ENCODE results near the gene FRYL.
"Not testable (repeated sequence)": the region's sequence is repeated elsewhere in the genome, so short reads cannot be mapped to it uniquely, and the experiment has no call there.

FRYL gene

DNA sequence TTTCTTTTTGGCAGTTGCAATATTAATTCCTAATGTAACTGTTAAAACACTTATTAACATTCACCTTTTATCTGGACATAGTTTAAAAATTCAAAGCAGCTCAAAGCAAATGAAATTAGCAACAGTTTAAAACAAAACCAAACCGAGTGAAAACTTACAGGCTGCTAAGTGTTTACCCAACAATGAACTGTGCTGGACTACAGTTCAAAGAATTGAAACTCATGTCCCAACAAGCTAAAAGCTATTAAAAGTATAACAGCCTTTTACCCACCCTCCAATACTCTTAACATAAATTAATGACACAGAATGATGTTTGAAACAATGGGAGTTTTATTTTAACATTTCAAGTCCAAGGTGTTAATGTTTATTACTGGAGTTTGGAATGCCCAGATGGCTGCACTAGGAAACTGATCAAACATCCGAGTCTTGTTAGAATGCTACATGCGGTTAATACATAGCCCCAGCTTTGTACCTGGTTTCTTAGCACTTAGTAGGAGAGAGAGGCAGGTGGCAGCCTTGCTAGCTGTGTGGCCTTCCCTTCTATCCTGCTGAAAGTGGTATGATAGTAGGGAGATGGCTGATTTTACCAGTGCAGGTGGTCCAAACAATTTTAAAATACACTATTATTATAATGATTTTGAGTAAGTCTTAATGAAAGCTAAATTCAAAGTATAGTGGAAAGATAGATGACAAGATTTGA lies 21.1 kb upstream of the FRYL start:
- H3K36me3 ChIP-seq (ENCODE audit: insufficient read depth, low read length) = no peaks in the 10 kb centered on the region
- DNase-seq (ENCODE audit: low read depth, low spot score) = no peak
- no peak overlapping the region for H3K9ac ChIP-seq (ENCODE audit: insufficient read length)
- TF ChIP-seq EZH2 (IDR thresholded peaks at IDR 0.05) (no peak), FOXP2 (optimal IDR thresholded peaks at IDR 0.05; ENCODE audit: control extremely low read depth, extremely low read length, insufficient read depth) (no peak), POLR2AphosphoS5 (IDR thresholded peaks at IDR 0.05; ENCODE audit: borderline replicate concordance, low read depth, low read length) (no peak)
- no peak overlapping the region for H3K27ac ChIP-seq
- no peak overlapping the region for H3K4me3 ChIP-seq
- H3K9me3 ChIP-seq (ENCODE audit: low read depth, low read length) = no peaks in the 10 kb centered on the region

DNA sequence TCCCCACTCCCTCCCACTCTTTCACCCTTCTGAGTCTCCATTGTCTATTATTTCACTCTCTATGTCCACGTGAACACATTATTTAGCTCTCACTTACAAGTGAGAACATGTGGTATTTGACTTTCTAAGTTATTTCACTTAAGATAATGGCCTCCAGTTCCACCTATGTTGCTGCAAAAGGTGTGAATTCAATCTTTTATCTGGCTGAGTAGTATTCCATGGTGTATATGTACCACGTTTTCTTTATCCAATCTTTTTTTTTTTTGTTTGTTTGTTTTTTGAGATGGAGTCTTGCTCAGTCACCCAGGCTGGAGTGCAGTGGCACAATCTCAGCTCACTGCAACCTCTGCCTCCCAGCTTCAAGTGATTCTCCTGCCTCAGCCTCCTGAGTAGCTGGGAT lies 20.1 kb upstream of the FRYL start:
- H3K36me3 ChIP-seq (ENCODE audit: insufficient read depth, low read length); H3K9ac ChIP-seq (ENCODE audit: insufficient read length); H3K9me3 ChIP-seq (ENCODE audit: low read depth, low read length); DNase-seq (ENCODE audit: low read depth, low spot score); H3K4me3 ChIP-seq; H3K27ac ChIP-seq: not testable (repeated sequence)

DNA sequence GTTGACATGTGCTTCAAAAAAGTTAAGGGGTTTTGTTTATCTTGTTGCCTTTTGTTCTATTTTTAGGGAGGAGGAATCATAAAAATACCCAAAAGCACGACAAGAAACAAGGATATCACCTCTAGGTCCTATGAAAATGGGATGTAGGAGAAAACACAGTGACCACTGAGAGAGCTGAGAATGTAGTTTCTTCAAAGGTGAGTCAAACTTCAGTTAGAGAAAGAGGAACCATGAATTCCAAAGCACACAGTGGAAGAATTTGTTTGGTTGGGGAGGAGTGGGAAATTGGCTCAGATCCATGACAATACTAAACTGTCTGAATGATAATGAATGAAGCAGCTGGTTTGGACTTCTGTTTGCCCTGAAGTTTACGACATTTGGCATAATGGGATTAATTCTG lies 19.1 kb upstream of the FRYL start:
- DNase-seq (ENCODE audit: low read depth, low spot score) = no peak
- H3K27ac ChIP-seq = no peak overlapping the region
- H3K4me3 ChIP-seq = no peak overlapping the region

DNA sequence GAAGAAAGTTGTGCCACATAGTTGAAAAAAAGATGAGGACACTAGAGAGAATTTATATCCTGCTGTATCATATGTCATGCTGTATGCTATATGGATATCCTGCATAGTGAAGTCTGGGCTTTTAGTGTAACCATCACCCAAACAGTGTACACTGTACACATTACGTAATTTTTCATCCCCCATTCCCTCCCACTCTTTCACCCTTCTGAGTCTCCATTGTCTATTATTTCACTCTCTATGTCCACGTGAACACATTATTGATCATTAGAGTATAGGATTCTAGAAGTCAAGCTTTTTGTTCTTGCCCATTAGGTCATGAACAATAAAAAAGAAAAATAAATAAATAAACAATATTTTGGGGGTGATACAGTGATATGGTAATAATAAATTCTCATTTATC lies 18.0 kb upstream of the FRYL start:
- DNase-seq (ENCODE audit: low read depth, low spot score) = no peak
- H3K36me3 ChIP-seq (ENCODE audit: insufficient read depth, low read length) = no peaks in the 10 kb centered on the region

More for the DNA sequence above, 19.1 kb upstream of the FRYL start:
- H3K9ac ChIP-seq (ENCODE audit: insufficient read length) = no peak overlapping the region
- H3K9me3 ChIP-seq (ENCODE audit: low read depth, low read length) = no peaks in the 10 kb centered on the region
- no peak for TF ChIP-seq POLR2AphosphoS5 (IDR thresholded peaks at IDR 0.05; ENCODE audit: borderline replicate concordance, low read depth, low read length)
- TF ChIP-seq FOXP2 (optimal IDR thresholded peaks at IDR 0.05; ENCODE audit: control extremely low read depth, extremely low read length, insufficient read depth) = no peak
- TF ChIP-seq EZH2 (IDR thresholded peaks at IDR 0.05) = no peak
- H3K36me3 ChIP-seq (ENCODE audit: insufficient read depth, low read length) = no peaks in the 10 kb centered on the region

DNA sequence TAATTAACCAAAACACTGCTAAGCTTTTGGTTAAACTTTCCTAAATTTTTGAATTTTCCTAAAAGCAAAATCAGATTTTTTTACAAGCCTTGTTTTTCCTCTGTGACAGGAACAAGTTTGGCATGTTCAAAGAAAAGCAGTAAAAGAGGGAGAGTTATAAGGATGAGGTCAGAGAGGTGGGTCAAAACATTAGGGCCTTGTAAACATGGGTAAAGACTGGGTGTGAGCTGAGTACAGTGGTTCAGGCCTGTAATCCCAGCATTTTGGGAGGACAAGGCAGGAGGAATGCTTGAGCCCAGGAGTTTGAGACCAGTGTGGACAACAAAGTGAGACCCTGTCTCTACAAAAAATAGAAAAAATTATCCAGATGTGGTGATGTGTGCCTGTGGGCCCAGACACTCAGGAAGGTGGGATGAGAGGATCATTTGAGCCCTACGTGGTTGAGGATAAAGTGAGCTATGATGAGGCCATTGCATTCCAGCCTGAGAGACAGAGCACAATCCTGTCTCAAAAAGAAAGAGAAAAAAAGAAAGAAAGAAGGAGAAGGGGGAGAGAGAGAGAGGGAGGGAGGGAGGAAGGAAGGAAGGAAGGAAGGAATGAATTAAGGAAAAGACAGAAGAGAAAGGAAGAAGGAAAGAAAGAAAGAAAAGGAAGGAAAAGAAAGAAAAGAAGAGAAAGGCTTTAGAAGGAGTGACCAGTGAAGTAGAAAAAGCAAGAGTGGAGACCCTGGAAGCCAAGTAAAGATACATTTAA lies 17.0 kb upstream of the FRYL start:
- no peak for TF ChIP-seq EZH2 (IDR thresholded peaks at IDR 0.05)
- TF ChIP-seq POLR2AphosphoS5 (IDR thresholded peaks at IDR 0.05; ENCODE audit: borderline replicate concordance, low read depth, low read length) = no peak
- TF ChIP-seq FOXP2 (optimal IDR thresholded peaks at IDR 0.05; ENCODE audit: control extremely low read depth, extremely low read length, insufficient read depth) = no peak
- DNase-seq (ENCODE audit: low read depth, low spot score) = no peak
- H3K9me3 ChIP-seq (ENCODE audit: low read depth, low read length) = no peaks in the 10 kb centered on the region
- no peak overlapping the region for H3K9ac ChIP-seq (ENCODE audit: insufficient read length)
- H3K4me3 ChIP-seq = no peak overlapping the region
- H3K36me3 ChIP-seq (ENCODE audit: insufficient read depth, low read length) = no peaks in the 10 kb centered on the region
- H3K27ac ChIP-seq = no peak overlapping the region

More for the DNA sequence above, 18.0 kb upstream of the FRYL start:
- H3K4me3 ChIP-seq = no peak overlapping the region
- H3K9ac ChIP-seq (ENCODE audit: insufficient read length) = no peak overlapping the region
- H3K27ac ChIP-seq = no peak overlapping the region
- TF ChIP-seq EZH2 (IDR thresholded peaks at IDR 0.05) (no peak), POLR2AphosphoS5 (IDR thresholded peaks at IDR 0.05; ENCODE audit: borderline replicate concordance, low read depth, low read length) (no peak), FOXP2 (optimal IDR thresholded peaks at IDR 0.05; ENCODE audit: control extremely low read depth, extremely low read length, insufficient read depth) (no peak)
- no peaks in the 10 kb centered on the region for H3K9me3 ChIP-seq (ENCODE audit: low read depth, low read length)

DNA sequence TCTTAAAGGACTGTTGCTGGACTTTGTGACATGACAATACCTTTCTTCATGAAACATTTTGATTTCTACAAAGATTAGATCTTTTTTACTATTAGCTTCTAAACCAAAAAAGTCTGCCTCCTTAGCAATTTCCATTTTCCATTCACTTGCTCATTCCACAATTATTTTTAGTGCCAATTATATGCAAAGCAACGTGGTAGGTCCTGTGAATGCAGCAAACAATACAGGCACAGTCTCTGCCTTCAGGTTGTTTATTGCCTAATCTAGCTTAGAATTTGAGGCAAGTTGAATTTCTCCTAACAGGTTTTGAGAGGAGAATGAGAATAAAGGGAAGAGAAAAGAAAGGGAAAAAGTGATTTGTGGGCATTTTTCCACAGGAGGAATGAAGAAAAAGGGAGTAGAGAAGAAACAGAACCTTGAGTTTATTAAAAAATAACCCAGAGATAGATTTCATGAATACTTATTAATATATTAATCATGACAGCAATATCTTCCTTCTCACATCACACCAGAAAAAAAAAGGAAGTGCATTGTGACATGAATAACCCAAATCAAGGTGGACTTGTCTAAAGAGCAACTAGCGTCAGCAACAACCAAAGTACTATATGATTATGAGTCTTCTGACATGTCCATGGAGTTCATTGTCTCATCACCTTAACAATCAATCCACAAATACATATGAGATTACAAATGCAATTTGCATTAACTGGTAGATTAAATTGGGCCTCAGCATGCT lies 16.3 kb upstream of the FRYL start:
- DNase-seq (ENCODE audit: low read depth, low spot score) = no peak
- Histone ChIP-seq H3K9ac (ENCODE audit: insufficient read length) (no peak overlapping the region), H3K36me3 (ENCODE audit: insufficient read depth, low read length) (no peaks in the 10 kb centered on the region), H3K9me3 (ENCODE audit: low read depth, low read length) (no peaks in the 10 kb centered on the region), H3K4me3 (no peak overlapping the region), H3K27ac (no peak overlapping the region)
- TF ChIP-seq EZH2 (IDR thresholded peaks at IDR 0.05) (no peak), POLR2AphosphoS5 (IDR thresholded peaks at IDR 0.05; ENCODE audit: borderline replicate concordance, low read depth, low read length) (no peak), FOXP2 (optimal IDR thresholded peaks at IDR 0.05; ENCODE audit: control extremely low read depth, extremely low read length, insufficient read depth) (no peak)

DNA sequence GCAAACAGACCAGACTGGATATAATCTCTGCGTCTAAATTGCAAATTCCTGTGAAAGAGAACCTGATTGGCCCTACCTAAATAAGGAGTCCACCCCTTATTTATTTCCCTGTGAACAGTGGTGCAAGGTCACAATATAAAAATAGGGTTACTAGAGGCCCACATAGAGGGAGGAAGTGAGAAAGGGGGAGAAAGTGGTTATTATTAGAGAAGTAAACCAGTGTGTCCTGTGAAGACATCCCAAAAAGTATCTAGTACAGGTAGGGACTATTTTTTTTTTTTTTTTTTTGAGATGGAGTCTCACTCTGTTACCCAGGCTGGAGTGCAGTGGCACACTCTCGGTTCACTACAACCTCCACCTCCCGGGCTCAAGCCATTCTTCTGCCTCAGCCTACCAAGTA lies 15.0 kb upstream of the FRYL start:
- no peak for DNase-seq (ENCODE audit: low read depth, low spot score)
- H3K9ac ChIP-seq (ENCODE audit: insufficient read length) = no peak overlapping the region
- no peaks in the 10 kb centered on the region for H3K36me3 ChIP-seq (ENCODE audit: insufficient read depth, low read length)
- H3K4me3 ChIP-seq = no peak overlapping the region
- no peak overlapping the region for H3K27ac ChIP-seq
- H3K9me3 ChIP-seq (ENCODE audit: low read depth, low read length) = no peaks in the 10 kb centered on the region
- no peak for TF ChIP-seq FOXP2 (optimal IDR thresholded peaks at IDR 0.05; ENCODE audit: control extremely low read depth, extremely low read length, insufficient read depth)
- TF ChIP-seq POLR2AphosphoS5 (IDR thresholded peaks at IDR 0.05; ENCODE audit: borderline replicate concordance, low read depth, low read length) = no peak
- no peak for TF ChIP-seq EZH2 (IDR thresholded peaks at IDR 0.05)

DNA sequence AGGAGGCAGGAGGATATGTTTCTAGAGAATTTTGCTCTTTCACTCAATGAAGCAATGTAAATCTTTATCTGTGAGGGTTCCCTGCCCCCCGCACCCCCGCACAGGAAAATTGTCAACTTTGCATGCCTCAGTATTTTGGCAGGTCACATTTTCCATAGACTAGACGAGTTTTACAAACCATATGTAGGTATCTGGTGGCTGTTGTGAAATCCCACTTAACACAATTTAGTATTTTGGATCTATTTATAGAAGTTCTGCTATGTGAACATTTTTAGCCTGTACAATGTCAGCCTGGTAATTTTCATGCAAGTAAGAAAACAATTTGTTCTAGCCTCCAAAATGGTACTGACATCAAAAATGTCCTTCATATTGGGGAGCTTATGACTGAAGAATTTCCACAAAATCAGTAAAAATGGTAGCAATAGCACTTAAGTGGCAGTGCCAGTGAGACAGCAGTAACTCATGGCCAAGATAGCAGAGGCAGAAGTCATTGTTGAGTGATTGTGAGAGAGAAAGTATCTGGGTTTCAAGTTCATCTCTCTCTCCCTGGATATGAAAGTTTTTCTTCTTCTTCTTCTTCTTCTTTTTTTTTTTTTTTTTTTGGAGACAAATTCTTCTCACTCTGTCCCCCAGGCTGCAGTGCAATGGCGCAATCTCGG lies 12.4 kb upstream of the FRYL start:
- TF ChIP-seq EZH2 (IDR thresholded peaks at IDR 0.05) = no peak
- no peak for TF ChIP-seq POLR2AphosphoS5 (IDR thresholded peaks at IDR 0.05; ENCODE audit: borderline replicate concordance, low read depth, low read length)
- no peak for TF ChIP-seq FOXP2 (optimal IDR thresholded peaks at IDR 0.05; ENCODE audit: control extremely low read depth, extremely low read length, insufficient read depth)
- no peaks in the 10 kb centered on the region for H3K36me3 ChIP-seq (ENCODE audit: insufficient read depth, low read length)
- H3K27ac ChIP-seq = no peak overlapping the region
- H3K9ac ChIP-seq (ENCODE audit: insufficient read length) = no peak overlapping the region
- H3K9me3 ChIP-seq (ENCODE audit: low read depth, low read length) = no peaks in the 10 kb centered on the region
- no peak for DNase-seq (ENCODE audit: low read depth, low spot score)
- H3K4me3 ChIP-seq = no peak overlapping the region

Data from SK-N-MC (cell line).